Mesothelial cell of epicardium (in vitro differentiated cells): ENCODE measurements around the gene ACCS. TPM values are rescaled to one million over a fixed set of nuclear protein-coding genes. Genes with fewer than 3 reads are reported as not detected.
A peak's percentile ranks its signal among the peaks of the same experiment; 100 is the strongest.

Experiments used
- DNase-seq, 2 experiments: peaks; one replicate each; pipeline ENCODE4 v3.0.0; 2021; ENCODE audit warnings: low spot score in 2 of 2; ENCODE audit not compliant: unreplicated experiment in 2 of 2
- H3K27ac Mint-ChIP-seq: 2 replicates; pipeline ENCODE4 v1.8.0; 2021; ENCODE audit warnings: mixed read lengths
- H3K27me3 Mint-ChIP-seq: 2 replicates; pipeline ENCODE4 v1.8.0; 2021; ENCODE audit warnings: low read depth, mixed read lengths
- H3K36me3 Mint-ChIP-seq: 2 replicates; pipeline ENCODE4 v1.8.0; 2021; ENCODE audit warnings: mixed read lengths
- H3K4me1 Mint-ChIP-seq: 2 replicates; pipeline ENCODE4 v1.8.0; 2021; ENCODE audit warnings: mixed read lengths
- H3K4me3 Mint-ChIP-seq: 2 replicates; pipeline ENCODE4 v1.8.0; 2021; ENCODE audit warnings: mild to moderate bottlenecking, moderate library complexity, mixed read lengths
- H3K9me3 Mint-ChIP-seq: 2 replicates; pipeline ENCODE4 v1.8.0; 2021; ENCODE audit warnings: mixed read lengths
- CTCF ChIP-seq: fragments of 200-600 bp; sonication (generic); IDR thresholded peaks from one replicate; pipeline ENCODE4 v1.5.0; 2021; ENCODE audit warnings: antibody characterized with exemption; ENCODE audit not compliant: unreplicated experiment
- total RNA-seq: library from RNA; stranded (reverse); gene quantifications from 3 replicates; pipeline ENCODE4 v1.2.1, GENCODE V29; 2021

ACCS gene
- 54.2 to 60.1 TPM (median 58.3 TPM) in 3 replicates for total RNA-seq

GRCh38 chr11:44065841-44066731, at the start of gene ACCS:
ACCS (plus strand) TSS chr11:44066270; CDS start chr11:44067628, 1,358 bp downstream.
- Mint-ChIP-seq H3K9me3 (no peaks in the 10 kb centered on the region), H3K27ac (peak within 1 kb of the TSS; percentile 90), H3K36me3 (peaks cover 12% of the 10 kb centered on the region), H3K27me3 (no peaks in the 10 kb centered on the region), H3K4me1 (peaks cover 21% of the 10 kb centered on the region), H3K4me3 (peak within 1 kb of the TSS; percentile 87)
- peak; percentile 72 for TF ChIP-seq CTCF
- DNase-seq: peak; percentile 81 to 91

- peaks cover 10% of the 10 kb centered on the region for H3K9me3 Mint-ChIP-seq
- DNase-seq: peak in 1 of 2 experiments; percentile 28
- H3K27ac Mint-ChIP-seq: no peak overlapping the region
- H3K4me1 Mint-ChIP-seq: no peaks in the 10 kb centered on the region
- H3K4me3 Mint-ChIP-seq: no peak overlapping the region
- H3K27me3 Mint-ChIP-seq: peaks cover 31% of the 10 kb centered on the region
- TF ChIP-seq CTCF: no peak
- H3K36me3 Mint-ChIP-seq: no peaks in the 10 kb centered on the region
Measured at GRCh38 chr11:44016546-44017442, 49.3 kb upstream of the ACCS start.

GRCh38 chr11:44017443-44018126, 48.5 kb upstream of the ACCS start:
- no peak overlapping the region for H3K4me3 Mint-ChIP-seq
- no peaks in the 10 kb centered on the region for H3K36me3 Mint-ChIP-seq
- H3K9me3 Mint-ChIP-seq: peaks cover 17% of the 10 kb centered on the region
- no peak for TF ChIP-seq CTCF
- peak in 1 of 2 experiments; percentile 11 for DNase-seq
- no peaks in the 10 kb centered on the region for H3K4me1 Mint-ChIP-seq
- peaks cover 32% of the 10 kb centered on the region for H3K27me3 Mint-ChIP-seq
- H3K27ac Mint-ChIP-seq: no peak overlapping the region

GRCh38 chr11:44018127-44018521, 47.9 kb upstream of the ACCS start:
- DNase-seq: peak in 1 of 2 experiments; percentile 27
- Mint-ChIP-seq H3K9me3 (peaks cover 19% of the 10 kb centered on the region), H3K36me3 (no peaks in the 10 kb centered on the region), H3K4me3 (no peak overlapping the region), H3K27ac (no peak overlapping the region), H3K4me1 (no peaks in the 10 kb centered on the region), H3K27me3 (peaks cover 33% of the 10 kb centered on the region)
- no peak for TF ChIP-seq CTCF

GRCh38 chr11:44018829-44019228, 47.2 kb upstream of the ACCS start:
- DNase-seq: no peak
- Mint-ChIP-seq H3K36me3 (no peaks in the 10 kb centered on the region), H3K27me3 (peaks cover 34% of the 10 kb centered on the region), H3K4me3 (no peak overlapping the region), H3K4me1 (no peaks in the 10 kb centered on the region), H3K9me3 (peaks cover 26% of the 10 kb centered on the region), H3K27ac (no peak overlapping the region)
- TF ChIP-seq CTCF: no peak
